ENCODE measurements around the gene FIS1. TPM values are rescaled to one million over a fixed set of nuclear protein-coding genes. Genes with fewer than 3 reads are reported as not detected.
A peak's percentile ranks its signal among the peaks of the same experiment; 100 is the strongest.

Gene FIS1
- total and polyA plus RNA-seq, 2 donors (not counting 1 experiment from before 2014, with no cell fraction given): 95.5 to 245 TPM

GRCh38 chr7:101243646-101244374, 1.1 kb downstream of the FIS1 start:
- Histone ChIP-seq H2AFZ (ENCODE audit: insufficient read depth, low read depth, low read length, poor library complexity, severe bottlenecking) (peak overlapping the region; percentile 90), H3K27me3 (replicated peaks in 1 of 4; ENCODE audit: control extremely low read depth in 1 of 4, control insufficient read depth in 3 of 4, insufficient read depth in 4 of 4, low read length in 3 of 4) (no peaks in the 10 kb centered on the region), H3K4me3 (ENCODE audit: control extremely low read depth in 1 of 5, extremely low read depth in 1 of 5, insufficient read depth in 1 of 5, low read depth in 2 of 5, low read length in 4 of 5) (peak overlapping the region; percentile 95 to 100 (median 99)), H3K9ac (ENCODE audit: low read length) (peak overlapping the region; percentile 89), H3K27ac (ENCODE audit: low read length in 2 of 2) (peak overlapping the region; percentile 91 to 97), H3K36me3 (replicated peaks in 1 of 2; ENCODE audit: control extremely low read depth in 1 of 2, control insufficient read depth in 1 of 2, extremely low read depth in 1 of 2, insufficient read depth in 2 of 2, low read length in 1 of 2) (peaks cover 0 to 27% of the 10 kb centered on the region in 2 experiments), H3K79me2 (ENCODE audit: control insufficient read depth, insufficient read depth, low read length) (peaks cover 86% of the 10 kb centered on the region), H3K4me1 (ENCODE audit: control insufficient read depth in 2 of 2, insufficient read depth in 2 of 2, low read length in 2 of 2) (peaks cover 13 to 31% of the 10 kb centered on the region in 2 donors), H3K9me3 (ENCODE audit: control extremely low read depth in 1 of 3, control insufficient read depth in 2 of 3, insufficient read depth in 1 of 3, low read length in 2 of 3) (no peaks in the 10 kb centered on the region), H4K20me1 (ENCODE audit: control insufficient read depth, insufficient read depth, low read length, poor library complexity, severe bottlenecking) (peaks cover 71% of the 10 kb centered on the region), H3K4me2 (replicated peaks; ENCODE audit: low read depth, low read length, poor library complexity, severe bottlenecking) (peak overlapping the region; percentile 93)
- Mint-ChIP-seq H3K27ac (peak overlapping the region; percentile 97), H3K27me3 (no peaks in the 10 kb centered on the region), H3K4me1 (peaks cover 40% of the 10 kb centered on the region), H3K4me3 (peak overlapping the region; percentile 98), H3K9me3 (ENCODE audit: insufficient read depth) (no peaks in the 10 kb centered on the region)
- POLR2A ChIA-PET: interaction anchor here (1.0 to 2.4 kb wide), 4 partner anchors 26 to 1739 kb away, joined by 4 to 15 read pairs (median 4); partner anchors contain the start of genes IFT22, PLOD3 and ZNHIT1
- CTCF ChIA-PET: interaction anchor here (0.5 to 4.6 kb wide), 17 partner anchors 9 to 1244 kb away, joined by 3 to 65 read pairs (median 5); partner anchors contain the start of genes PLOD3, UFSP1 and ZNHIT1
- WGBS (ENCODE audit: insufficient coverage): 26% methylated on average over 24 of the region's 28 CpGs
- intact Hi-C loops (cut with micrococcal nuclease): loop anchor here (1.0 to 2.0 kb wide), 11 partner anchors 8 to 631 kb away; partner anchors contain the start of genes AP1S1, IFT22, MOSPD3 and SRRT
- ATAC-seq (ENCODE audit: low read depth) (no peak), DNase-seq (no peak)
- TF ChIP-seq EZH2 (IDR thresholded peaks at IDR 0.05; ENCODE audit: borderline replicate concordance, insufficient read depth, low read depth, low read length, poor library complexity, severe bottlenecking): no peak

- ATAC-seq (ENCODE audit: low read depth) (no peak), DNase-seq (no peak)
- no peak for TF ChIP-seq EZH2 (IDR thresholded peaks at IDR 0.05; ENCODE audit: borderline replicate concordance, insufficient read depth, low read depth, low read length, poor library complexity, severe bottlenecking)
- TF ChIP-seq CTCF (IDR thresholded peaks at IDR 0.05): no peak
- Histone ChIP-seq H3K27ac (ENCODE audit: low read length in 2 of 2) (no peak overlapping the region), H3K4me1 (ENCODE audit: control insufficient read depth in 2 of 2, insufficient read depth in 2 of 2, low read length in 2 of 2) (peaks cover 13 to 31% of the 10 kb centered on the region in 2 donors), H3K9ac (ENCODE audit: low read length) (no peak overlapping the region), H2AFZ (ENCODE audit: insufficient read depth, low read depth, low read length, poor library complexity, severe bottlenecking) (no peak overlapping the region), H3K36me3 (replicated peaks in 1 of 2; ENCODE audit: control extremely low read depth in 1 of 2, control insufficient read depth in 1 of 2, extremely low read depth in 1 of 2, insufficient read depth in 2 of 2, low read length in 1 of 2) (peaks cover 0 to 27% of the 10 kb centered on the region in 2 experiments), H3K4me3 (ENCODE audit: control extremely low read depth in 1 of 5, extremely low read depth in 1 of 5, insufficient read depth in 1 of 5, low read depth in 2 of 5, low read length in 4 of 5) (no peak overlapping the region), H3K27me3 (replicated peaks in 1 of 4; ENCODE audit: control extremely low read depth in 1 of 4, control insufficient read depth in 3 of 4, insufficient read depth in 4 of 4, low read length in 3 of 4) (no peaks in the 10 kb centered on the region), H3K79me2 (ENCODE audit: control insufficient read depth, insufficient read depth, low read length) (peaks cover 73% of the 10 kb centered on the region), H3K9me3 (ENCODE audit: control extremely low read depth in 1 of 3, control insufficient read depth in 2 of 3, insufficient read depth in 1 of 3, low read length in 2 of 3) (no peaks in the 10 kb centered on the region), H3K4me2 (replicated peaks; ENCODE audit: low read depth, low read length, poor library complexity, severe bottlenecking) (peak overlapping the region; percentile 21), H4K20me1 (ENCODE audit: control insufficient read depth, insufficient read depth, low read length, poor library complexity, severe bottlenecking) (peaks cover 77% of the 10 kb centered on the region)
- Mint-ChIP-seq H3K27me3 (no peaks in the 10 kb centered on the region), H3K4me1 (peaks cover 31% of the 10 kb centered on the region), H3K27ac (peak overlapping the region; percentile 26), H3K4me3 (no peak overlapping the region), H3K9me3 (ENCODE audit: insufficient read depth) (no peaks in the 10 kb centered on the region)
- ChIA-PET CTCF (interaction anchor here (1.4 to 4.6 kb wide), 2 partner anchors 41 to 98 kb away, joined by 4 to 65 read pairs; no protein-coding TSS in a partner anchor), POLR2A (no interaction called here)
- WGBS (ENCODE audit: insufficient coverage): 78% methylated on average over 7 of the region's 16 CpGs
- intact Hi-C loops (cut with micrococcal nuclease): no loop called here
These were observed 3.2 kb downstream of the FIS1 start for GRCh38 chr7:101241443-101242349.
